HG03342 (cell line): Measurements from ENCODE around the gene BCL2L15.
A peak's percentile ranks its signal among the peaks of the same experiment; 100 is the strongest.
"Not testable (repeated sequence)": the region's sequence is repeated elsewhere in the genome, so short reads cannot be mapped to it uniquely, and the experiment has no call there.

Experiments
- ATAC-seq: cut with Tn5 transposase; IDR thresholded peaks from one replicate; pipeline ENCODE4 v1.9.1; 2021; ENCODE audit warnings: mild to moderate bottlenecking, moderate library complexity; ENCODE audit not compliant: unreplicated experiment

The BCL2L15 gene

GRCh38 chr1:113872219-113872935 is 15.0 kb downstream of the BCL2L15 start:
- ATAC-seq: no peak

- peak; percentile 91 for ATAC-seq
Observed at GRCh38 chr1:113871597-113872113, 15.7 kb downstream of the BCL2L15 start, which contains the start of gene PTPN22. PTPN22 (minus strand) TSS chr1:113871712.

- no peak for ATAC-seq
Observed at GRCh38 chr1:113870778-113871177, 16.6 kb downstream of the BCL2L15 start.

- no peak for ATAC-seq
Observed at GRCh38 chr1:113868387-113869083, 18.8 kb downstream of the BCL2L15 start.

- ATAC-seq: no peak
Observed at GRCh38 chr1:113861641-113862040, 25.7 kb downstream of the BCL2L15 start.

GRCh38 chr1:113860891-113861290 is 26.5 kb downstream of the BCL2L15 start:
- no peak for ATAC-seq

GRCh38 chr1:113859478-113860175 is 27.8 kb downstream of the BCL2L15 start:
- ATAC-seq: peak; percentile 91

- no peak for ATAC-seq
Observed at GRCh38 chr1:113858982-113859381, 28.4 kb downstream of the BCL2L15 start.

GRCh38 chr1:113858418-113858817 is 29.0 kb downstream of the BCL2L15 start:
- no peak for ATAC-seq

- ATAC-seq: no peak
Observed at GRCh38 chr1:113857776-113858175, 29.6 kb downstream of the BCL2L15 start.

- ATAC-seq: no peak
Observed at GRCh38 chr1:113856401-113856790, 31.0 kb downstream of the BCL2L15 start.

GRCh38 chr1:113855630-113856400 is 31.6 kb downstream of the BCL2L15 start:
- no peak for ATAC-seq

- no peak for ATAC-seq
Observed at GRCh38 chr1:113854234-113854633, 33.1 kb downstream of the BCL2L15 start.

- ATAC-seq: not testable (repeated sequence)
Observed at GRCh38 chr1:113852694-113853093, 34.7 kb downstream of the BCL2L15 start.

GRCh38 chr1:113850127-113850796 is 37.1 kb downstream of the BCL2L15 start:
- ATAC-seq: no peak

- no peak for ATAC-seq
Observed at GRCh38 chr1:113849072-113849471, 38.3 kb downstream of the BCL2L15 start.

- ATAC-seq: no peak
Observed at GRCh38 chr1:113846391-113847035, 40.9 kb downstream of the BCL2L15 start.

- ATAC-seq: no peak
Observed at GRCh38 chr1:113836534-113836933, 50.8 kb downstream of the BCL2L15 start.

GRCh38 chr1:113835686-113836290 is 51.6 kb downstream of the BCL2L15 start:
- ATAC-seq: no peak
